ENCODE measurements around the gene LENG1.
A peak's percentile ranks its signal among the peaks of the same experiment; 100 is the strongest.

LENG1 gene

DNA sequence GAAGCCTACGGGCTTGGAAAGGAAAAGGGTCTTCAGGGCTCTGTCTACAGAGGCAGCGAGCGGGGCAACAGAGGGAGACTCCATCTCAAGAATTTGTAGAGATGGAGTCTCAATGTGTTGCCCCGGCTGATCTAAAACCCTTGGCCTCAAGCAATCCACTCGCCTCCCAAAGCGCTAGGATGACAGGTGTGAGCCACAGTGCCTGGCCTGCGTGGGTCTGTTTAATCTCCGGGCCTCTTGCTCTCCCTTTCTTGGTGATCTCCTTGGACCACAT lies 49.2 kb upstream of the LENG1 start:
- peak; percentile 42 for TF ChIP-seq GLIS1 (tag by site-specific recombination; IDR thresholded peaks at IDR 0.05)
- no peak for TF ChIP-seq ZNF510 (tag by site-specific recombination; IDR thresholded peaks at IDR 0.05; ENCODE audit: insufficient replicate concordance)
- Histone ChIP-seq H3K4me3 (ENCODE audit: low read depth, low read length) (no peak overlapping the region), H3K9me3 (ENCODE audit: control insufficient read depth, insufficient read depth, low read depth, low read length) (no peaks in the 10 kb centered on the region), H3K36me3 (ENCODE audit: control insufficient read depth in 2 of 2, insufficient read depth in 1 of 2, low read length in 2 of 2) (peaks cover 33 to 57% of the 10 kb centered on the region in 2 experiments), H3K27ac (ENCODE audit: extremely low read depth, low read depth, low read length) (peak overlapping the region; percentile 71), H3K4me1 (ENCODE audit: control insufficient read depth, insufficient read depth, low read length) (peaks cover 26% of the 10 kb centered on the region)
- POLR2A ChIA-PET, result interaction anchor here (1.3 to 9.1 kb wide), 3 partner anchors 8 to 72 kb away, joined by 6 to 152 read pairs (median 34); partner anchors contain the start of genes CNOT3, MBOAT7, RPS9 and TSEN34
- CTCF ChIA-PET, result no interaction called here

DNA sequence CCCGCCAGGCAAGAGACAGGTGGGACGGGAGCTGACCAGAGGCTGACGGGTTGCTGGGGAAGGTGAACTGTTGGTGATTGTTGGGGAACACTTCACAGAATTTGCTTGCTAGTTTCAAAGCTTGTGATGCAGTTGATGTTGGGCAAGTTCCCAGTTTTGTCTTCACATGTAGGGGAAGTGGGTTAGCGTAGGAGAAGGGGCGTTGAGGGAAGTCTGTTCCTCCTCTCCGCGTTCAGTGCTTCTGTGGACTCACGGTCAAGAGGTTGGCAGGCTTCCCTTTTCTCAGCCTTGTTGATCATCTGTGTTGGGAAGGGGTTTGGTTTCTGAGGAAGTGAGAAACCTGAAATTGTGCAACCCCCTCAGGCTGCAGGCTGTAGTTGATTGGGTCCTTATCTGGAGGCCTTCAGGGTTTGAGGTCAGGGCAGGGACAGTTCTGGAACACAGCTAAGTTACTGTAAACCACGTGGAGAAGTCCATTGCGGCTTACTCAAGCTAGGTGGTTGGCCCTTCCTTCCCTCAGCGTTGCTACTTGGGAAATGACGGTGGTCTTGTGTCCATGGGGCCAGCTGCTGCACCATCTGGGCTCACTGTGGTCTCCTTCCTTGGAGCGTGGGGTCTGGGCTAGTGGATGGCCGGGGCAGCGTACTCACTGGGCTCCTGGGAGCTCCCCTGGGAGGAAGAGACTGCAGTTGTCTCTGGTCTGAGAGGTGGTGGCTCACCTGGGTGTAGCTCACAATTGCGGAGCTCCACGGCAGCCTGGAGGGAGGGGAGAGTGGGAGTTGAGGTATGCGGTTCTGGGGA lies 48.7 kb upstream of the LENG1 start:
- Histone ChIP-seq H3K9me3 (ENCODE audit: control insufficient read depth, insufficient read depth, low read depth, low read length) (no peaks in the 10 kb centered on the region), H3K36me3 (ENCODE audit: control insufficient read depth in 2 of 2, insufficient read depth in 1 of 2, low read length in 2 of 2) (peaks cover 38 to 62% of the 10 kb centered on the region in 2 experiments), H3K4me3 (ENCODE audit: low read depth, low read length) (no peak overlapping the region), H3K27ac (ENCODE audit: extremely low read depth, low read depth, low read length) (peak overlapping the region; percentile 71; the same call in 1 of the 2 replicates), H3K4me1 (ENCODE audit: control insufficient read depth, insufficient read depth, low read length) (peaks cover 26% of the 10 kb centered on the region)
- TF ChIP-seq ZNF513 (tag by site-specific recombination; IDR thresholded peaks at IDR 0.05), result no peak
- peak; percentile 35; the same call in 1 of the 2 replicates for TF ChIP-seq KLF8 (tag by site-specific recombination; IDR thresholded peaks at IDR 0.05)
- TF ChIP-seq, protein P1, sequence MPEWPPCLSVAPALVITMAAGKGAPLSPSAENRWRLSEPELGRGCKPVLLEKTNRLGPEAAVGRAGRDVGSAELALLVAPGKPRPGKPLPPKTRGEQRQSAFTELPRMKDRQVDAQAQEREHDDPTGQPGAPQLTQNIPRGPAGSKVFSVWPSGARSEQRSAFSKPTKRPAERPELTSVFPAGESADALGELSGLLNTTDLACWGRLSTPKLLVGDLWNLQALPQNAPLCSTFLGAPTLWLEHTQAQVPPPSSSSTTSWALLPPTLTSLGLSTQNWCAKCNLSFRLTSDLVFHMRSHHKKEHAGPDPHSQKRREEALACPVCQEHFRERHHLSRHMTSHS (tag by site-specific recombination; IDR thresholded peaks at IDR 0.05), result no peak
- TF ChIP-seq FEZF1 (tag by site-specific recombination; IDR thresholded peaks at IDR 0.05), result peak; percentile 22; the same call in 1 of the 2 replicates
- peak; percentile 28; the same call in 1 of the 2 replicates for TF ChIP-seq ZNF600 (tag by site-specific recombination; IDR thresholded peaks at IDR 0.05)
- 0 out of 2 replicates have a peak, but pooled peaks have one; percentile 23 for TF ChIP-seq PRDM10 (tag by site-specific recombination; IDR thresholded peaks at IDR 0.05)
- peak; percentile 38; the same call in 1 of the 2 replicates for TF ChIP-seq OSR2 (tag by site-specific recombination; IDR thresholded peaks at IDR 0.05)
- no peak for TF ChIP-seq ZNF140 (tag by site-specific recombination; IDR thresholded peaks at IDR 0.05)
- CTCF ChIA-PET, result interaction anchor here (0.6 to 1.3 kb wide), 2 partner anchors 59 to 398 kb away, joined by 3 to 4 read pairs; no protein-coding TSS in a partner anchor
- POLR2A ChIA-PET, result interaction anchor here (1.1 to 9.1 kb wide), 3 partner anchors 9 to 71 kb away, joined by 6 to 152 read pairs (median 7); partner anchors contain the start of genes CNOT3, MBOAT7 and TSEN34

- POLR2A ChIA-PET, result interaction anchor here (1.1 to 9.1 kb wide), 3 partner anchors 8 to 71 kb away, joined by 6 to 152 read pairs (median 7); partner anchors contain the start of genes CNOT3, MBOAT7 and TSEN34
- Histone ChIP-seq H3K4me3 (ENCODE audit: low read depth, low read length) (no peak overlapping the region), H3K27ac (ENCODE audit: extremely low read depth, low read depth, low read length) (no peak overlapping the region; the same call in 1 of the 2 replicates), H3K36me3 (ENCODE audit: control insufficient read depth in 2 of 2, insufficient read depth in 1 of 2, low read length in 2 of 2) (peaks cover 44 to 68% of the 10 kb centered on the region in 2 experiments), H3K9me3 (ENCODE audit: control insufficient read depth, insufficient read depth, low read depth, low read length) (no peaks in the 10 kb centered on the region), H3K4me1 (ENCODE audit: control insufficient read depth, insufficient read depth, low read length) (peaks cover 26% of the 10 kb centered on the region)
- TF ChIP-seq ZNF521 (tag by site-specific recombination; IDR thresholded peaks at IDR 0.05) (no peak), ZBTB48 (tag by site-specific recombination; IDR thresholded peaks at IDR 0.05) (no peak), BCL6B (tag by site-specific recombination; IDR thresholded peaks at IDR 0.05) (no peak), ZNF132 (tag by site-specific recombination; IDR thresholded peaks at IDR 0.05; ENCODE audit: borderline replicate concordance) (no peak), ZNF555 (tag by site-specific recombination; conservative IDR thresholded peaks at IDR 0.05) (no peak), ZNF629 (tag by site-specific recombination; IDR thresholded peaks at IDR 0.05) (no peak), ZNF223 (tag by site-specific recombination; IDR thresholded peaks at IDR 0.05) (no peak), ZBTB7A (tag by site-specific recombination; IDR thresholded peaks at IDR 0.05; ENCODE audit: low read depth) (no peak), ZNF548 (tag by site-specific recombination; IDR thresholded peaks at IDR 0.05) (no peak), ZNF211 (tag by site-specific recombination; IDR thresholded peaks at IDR 0.05; ENCODE audit: low read depth) (no peak)
- TF ChIP-seq, protein P2, sequence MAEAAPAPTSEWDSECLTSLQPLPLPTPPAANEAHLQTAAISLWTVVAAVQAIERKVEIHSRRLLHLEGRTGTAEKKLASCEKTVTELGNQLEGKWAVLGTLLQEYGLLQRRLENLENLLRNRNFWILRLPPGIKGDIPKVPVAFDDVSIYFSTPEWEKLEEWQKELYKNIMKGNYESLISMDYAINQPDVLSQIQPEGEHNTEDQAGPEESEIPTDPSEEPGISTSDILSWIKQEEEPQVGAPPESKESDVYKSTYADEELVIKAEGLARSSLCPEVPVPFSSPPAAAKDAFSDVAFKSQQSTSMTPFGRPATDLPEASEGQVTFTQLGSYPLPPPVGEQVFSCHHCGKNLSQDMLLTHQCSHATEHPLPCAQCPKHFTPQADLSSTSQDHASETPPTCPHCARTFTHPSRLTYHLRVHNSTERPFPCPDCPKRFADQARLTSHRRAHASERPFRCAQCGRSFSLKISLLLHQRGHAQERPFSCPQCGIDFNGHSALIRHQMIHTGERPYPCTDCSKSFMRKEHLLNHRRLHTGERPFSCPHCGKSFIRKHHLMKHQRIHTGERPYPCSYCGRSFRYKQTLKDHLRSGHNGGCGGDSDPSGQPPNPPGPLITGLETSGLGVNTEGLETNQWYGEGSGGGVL (tag by site-specific recombination; IDR thresholded peaks at IDR 0.05), result no peak
- CTCF ChIA-PET, result interaction anchor here (0.5 to 1.3 kb wide), 3 partner anchors 18 to 398 kb away, joined by 3 to 4 read pairs (median 3); partner anchors contain the start of gene MBOAT7
Observed at GRCh38 chr19:54207676-54207982, 48.1 kb upstream of the LENG1 start.
